GM12865 (cell line): ENCODE data around the gene FSTL3.
"Not testable (repeated sequence)": the region's sequence is repeated elsewhere in the genome, so short reads cannot be mapped to it uniquely, and the experiment has no call there.

Experiments
- DNase-seq: peaks from one replicate; pipeline ENCODE4 v3.0.0; 2010; ENCODE audit warnings: low read depth
- H3K4me3 ChIP-seq: 2 replicates; pipeline ENCODE4 v1.5.1; 2011; ENCODE audit warnings: mild to moderate bottlenecking, low read depth, low read length, control low read depth
- CTCF ChIP-seq: IDR thresholded peaks from 2 replicates; pipeline ENCODE4 v1.5.1; 2011; ENCODE audit warnings: low read length, control low read depth, low read depth, inconsistent platforms; ENCODE audit not compliant: insufficient read depth; ENCODE audit errors: missing control alignments

Gene FSTL3

GRCh38 chr19:662962-663681 is 13.1 kb upstream of the FSTL3 start, which contains the start of gene RNF126:
TSS of gene RNF126 (minus strand) at chr19:663214. CDS start at chr19:663121, 93 bp downstream.
- DNase-seq: peak; percentile 97
- TF ChIP-seq CTCF: no peak
- peak within 1 kb of the TSS; percentile 85 for H3K4me3 ChIP-seq

- no peak for TF ChIP-seq CTCF
- peak overlapping the region; percentile 76 for H3K4me3 ChIP-seq
- no peak for DNase-seq
Observed at GRCh38 chr19:663682-664117, 12.5 kb upstream of the FSTL3 start.

- peak overlapping the region; percentile 34; the same call in 1 of the 2 replicates for H3K4me3 ChIP-seq
- TF ChIP-seq CTCF: peak; percentile 94
- DNase-seq: peak; percentile 87
Observed at GRCh38 chr19:664913-665443, 11.2 kb upstream of the FSTL3 start.

- H3K4me3 ChIP-seq, DNase-seq: not testable (repeated sequence)
Observed at GRCh38 chr19:666985-667573, 9.1 kb upstream of the FSTL3 start.

- DNase-seq, H3K4me3 ChIP-seq: not testable (repeated sequence)
Observed at GRCh38 chr19:668675-669434, 7.3 kb upstream of the FSTL3 start.

- H3K4me3 ChIP-seq: no peak overlapping the region
- peak; percentile 17 for TF ChIP-seq CTCF
- no peak for DNase-seq
Observed at GRCh38 chr19:670609-671075, 5.5 kb upstream of the FSTL3 start.

GRCh38 chr19:674282-675151 is 1.7 kb upstream of the FSTL3 start:
- H3K4me3 ChIP-seq: no peak overlapping the region
- no peak for TF ChIP-seq CTCF
- DNase-seq: peak; percentile 52
